Pulmonary artery endothelial cell (primary cell): ENCODE results near the gene RRM1. TPM values are rescaled to one million over a fixed set of nuclear protein-coding genes. Genes with fewer than 3 reads are reported as not detected.
"Not testable (repeated sequence)": the region's sequence is repeated elsewhere in the genome, so short reads cannot be mapped to it uniquely, and the experiment has no call there.

Source experiments
- DNase-seq: peaks from one replicate; pipeline ENCODE4 v3.0.0-alpha.2; 2011; ENCODE audit warnings: low read depth, low spot score
- total RNA-seq: library from RNA; depleted of rRNA; stranded (reverse); fragments of >200 nt; gene quantifications from 2 replicates; pipeline ENCODE4 v1.2.3, GENCODE V29; 2014

The RRM1 gene
- total RNA-seq, 1 donor from 2014 or later: 114 TPM

DNA sequence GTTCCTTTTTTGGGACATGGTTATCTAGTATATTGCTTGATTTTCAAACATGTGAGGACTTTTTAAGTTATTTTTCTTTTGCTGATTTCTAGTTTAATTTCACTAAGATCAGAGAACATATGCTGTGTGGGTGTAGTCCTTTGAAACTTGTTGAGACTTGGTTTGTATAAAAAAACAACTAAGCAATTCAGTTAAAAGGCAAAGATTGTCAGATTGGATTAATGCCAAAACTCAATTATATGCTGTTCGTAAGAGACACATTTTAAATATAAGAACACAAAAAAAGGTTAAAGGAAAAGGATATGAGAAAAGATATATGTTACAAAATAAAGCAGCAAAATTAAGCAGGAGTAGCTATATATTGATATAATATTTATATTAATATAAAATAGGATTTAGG, 17.8 kb upstream of the RRM1 start:
- no peak for DNase-seq

GRCh38 chr11:4083198-4083597, 11.4 kb upstream of the RRM1 start:
- no peak for DNase-seq

GRCh38 chr11:4084406-4085125, 10.0 kb upstream of the RRM1 start:
- DNase-seq: no peak

DNA sequence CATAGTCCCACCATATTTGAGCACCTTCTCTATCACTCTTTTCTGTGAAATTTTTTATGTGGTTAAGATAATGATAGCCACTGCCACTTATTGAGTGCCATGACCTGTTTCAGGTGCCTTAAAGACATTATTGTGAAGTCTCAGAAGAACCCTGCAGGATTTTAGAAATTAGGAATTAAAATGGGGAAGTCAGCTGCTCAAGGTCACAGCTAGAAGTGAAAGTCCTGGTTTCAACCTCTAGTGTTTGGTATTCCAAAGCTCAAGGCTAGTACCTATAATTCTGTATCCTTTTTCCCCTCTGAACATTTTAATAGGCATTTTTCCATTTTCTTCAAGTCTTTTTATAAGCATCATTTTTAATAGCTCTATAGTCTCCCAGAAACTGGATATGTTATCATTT, 9.0 kb upstream of the RRM1 start:
- DNase-seq: no peak

GRCh38 chr11:4086575-4087353, 7.8 kb upstream of the RRM1 start:
- DNase-seq: no peak

DNA sequence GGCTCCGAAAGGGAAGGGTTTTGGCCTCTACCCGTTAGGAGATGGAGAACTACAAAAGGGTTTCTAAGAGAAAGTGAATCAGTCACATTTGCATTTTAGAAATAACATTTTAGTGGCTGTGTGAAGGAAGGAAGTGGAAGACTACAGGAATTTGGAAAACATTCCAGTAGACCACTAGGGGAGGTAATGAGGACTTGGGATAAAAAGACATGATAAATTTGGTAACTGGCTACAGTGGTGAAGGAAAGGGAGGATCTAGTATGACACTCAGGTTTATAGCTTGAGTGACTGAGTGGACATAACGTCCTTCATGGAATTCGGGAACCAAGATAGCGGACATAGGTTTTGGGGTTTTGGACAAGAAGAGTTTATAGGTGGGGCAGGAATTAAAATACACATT, 7.0 kb upstream of the RRM1 start:
- no peak for DNase-seq

DNA sequence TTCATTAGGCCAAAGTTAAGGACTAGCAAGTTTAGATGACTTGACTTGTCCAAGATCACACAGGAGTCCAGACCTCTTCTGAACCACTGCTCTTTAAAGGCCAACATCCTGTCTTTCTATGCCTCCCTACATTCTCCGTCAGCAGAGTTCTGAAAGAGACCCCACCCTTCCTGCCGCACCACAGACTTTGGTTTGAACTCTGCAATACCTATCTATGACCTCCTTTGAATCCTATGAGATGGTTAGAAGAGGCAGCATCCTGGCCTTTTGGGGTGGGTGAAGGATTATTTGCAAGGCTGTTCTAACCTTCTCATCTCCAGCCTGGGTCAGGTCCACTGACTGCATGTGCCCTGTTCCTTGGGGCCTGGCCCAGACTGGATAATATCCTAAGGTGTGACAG, 4.3 kb upstream of the RRM1 start:
- no peak for DNase-seq

DNA sequence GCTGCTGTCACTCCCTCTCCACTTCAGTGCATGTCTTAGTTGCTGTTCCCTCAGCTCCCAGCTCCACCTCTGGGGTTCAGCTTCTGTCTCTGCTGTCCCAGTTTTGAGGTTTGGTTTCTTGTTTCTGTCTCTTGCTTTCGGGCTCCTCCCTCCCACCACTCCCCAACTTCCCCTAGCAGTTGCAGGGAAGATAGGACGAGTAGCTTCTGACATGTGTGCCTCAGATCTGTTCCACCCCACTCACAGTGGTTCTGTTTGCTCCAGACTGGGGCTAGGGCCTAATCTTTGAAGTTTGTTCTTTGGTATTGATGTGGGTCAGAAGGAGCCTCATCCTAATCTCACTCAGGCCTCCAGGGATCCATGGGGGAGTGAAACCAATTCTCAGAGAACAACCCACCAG, 2.6 kb upstream of the RRM1 start:
- DNase-seq: no peak

GRCh38 chr11:4093519-4094347, 866 bp upstream of the RRM1 start:
- DNase-seq: no peak

- no peak for DNase-seq
These were observed 1.1 kb downstream of the RRM1 start for GRCh38 chr11:4095509-4096230.

GRCh38 chr11:4098026-4098621, 3.5 kb downstream of the RRM1 start:
- no peak for DNase-seq

DNA sequence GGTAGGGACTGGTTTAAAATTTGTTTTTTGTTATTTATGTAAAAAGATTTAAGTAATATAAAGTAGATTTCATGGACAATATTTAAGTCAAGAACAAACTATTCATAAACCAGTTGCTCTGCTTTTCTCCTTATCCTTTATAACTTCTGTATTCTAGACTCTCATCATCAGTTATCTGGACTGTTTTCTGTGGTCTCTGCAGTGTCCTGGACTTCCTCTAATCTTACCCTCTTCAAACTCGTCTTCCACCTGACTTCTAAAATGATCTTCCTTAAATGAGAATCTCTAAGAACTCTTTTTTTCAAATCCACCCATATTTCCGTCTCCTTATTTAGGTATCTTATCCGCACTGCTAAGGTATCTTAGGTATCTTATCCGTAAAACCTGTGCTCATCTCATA, 8.1 kb downstream of the RRM1 start:
- no peak for DNase-seq

DNA sequence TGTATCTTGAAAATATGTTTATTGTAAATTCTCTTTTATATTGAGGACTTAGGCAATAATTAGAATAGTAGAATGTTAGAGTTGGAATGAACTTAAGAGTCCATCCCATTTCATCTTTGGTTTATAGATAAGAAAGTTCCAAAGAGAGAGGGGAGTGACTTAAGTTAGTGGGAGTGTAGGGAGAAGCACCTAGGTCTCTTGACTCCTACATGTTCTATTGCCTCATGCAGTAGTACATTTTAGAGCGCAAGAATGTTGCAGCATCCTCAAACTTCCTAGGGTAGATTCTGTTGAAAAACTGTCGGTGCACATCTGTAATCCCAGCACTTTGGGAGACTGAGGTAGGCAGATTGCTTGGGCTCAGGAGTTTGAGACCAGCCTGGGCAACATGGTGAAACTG, 8.7 kb downstream of the RRM1 start:
- no peak for DNase-seq

- DNase-seq: no peak
These were observed 11.3 kb downstream of the RRM1 start for GRCh38 chr11:4105916-4106315.

GRCh38 chr11:4111834-4112233, 17.2 kb downstream of the RRM1 start:
- no peak for DNase-seq

- no peak for DNase-seq
These were observed 20.5 kb downstream of the RRM1 start for GRCh38 chr11:4115128-4115527.

- no peak for DNase-seq
These were observed 23.5 kb downstream of the RRM1 start for GRCh38 chr11:4118107-4118506.

DNA sequence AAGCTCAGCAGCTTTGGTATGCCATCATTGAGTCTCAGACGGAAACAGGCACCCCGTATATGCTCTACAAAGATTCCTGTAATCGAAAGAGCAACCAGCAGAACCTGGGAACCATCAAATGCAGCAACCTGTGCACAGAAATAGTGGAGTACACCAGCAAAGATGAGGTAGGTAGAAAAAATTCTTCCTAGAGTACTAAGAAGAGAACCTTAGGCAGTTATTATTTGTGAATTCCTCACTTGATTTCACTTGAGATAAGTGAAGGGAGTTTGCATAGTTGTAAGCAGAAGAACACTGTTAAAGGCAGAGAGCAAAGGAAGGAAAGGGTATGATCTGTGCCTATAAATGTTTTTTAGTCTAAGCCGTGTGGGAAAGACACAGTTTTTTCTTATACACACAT, 28.6 kb downstream of the RRM1 start:
- DNase-seq: no peak

DNA sequence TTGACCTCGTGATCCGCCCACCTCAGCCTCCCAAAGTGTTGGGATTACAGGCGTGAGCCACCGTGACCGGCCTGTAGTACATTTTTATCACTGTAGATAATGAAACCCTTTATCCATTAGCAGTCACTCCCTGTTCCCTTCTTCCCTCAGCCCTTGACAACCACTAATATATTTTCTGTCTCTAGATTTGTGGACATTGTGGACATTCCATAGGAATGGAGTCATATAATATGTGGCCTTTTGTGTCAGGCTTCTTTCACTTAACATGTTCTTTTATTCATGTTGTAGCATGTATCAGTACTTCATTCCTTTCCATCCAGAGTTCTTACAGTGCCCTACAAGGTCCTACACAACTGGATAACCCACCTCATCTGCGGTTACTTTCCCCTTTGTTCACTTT, 30.5 kb downstream of the RRM1 start:
- no peak for DNase-seq

DNA sequence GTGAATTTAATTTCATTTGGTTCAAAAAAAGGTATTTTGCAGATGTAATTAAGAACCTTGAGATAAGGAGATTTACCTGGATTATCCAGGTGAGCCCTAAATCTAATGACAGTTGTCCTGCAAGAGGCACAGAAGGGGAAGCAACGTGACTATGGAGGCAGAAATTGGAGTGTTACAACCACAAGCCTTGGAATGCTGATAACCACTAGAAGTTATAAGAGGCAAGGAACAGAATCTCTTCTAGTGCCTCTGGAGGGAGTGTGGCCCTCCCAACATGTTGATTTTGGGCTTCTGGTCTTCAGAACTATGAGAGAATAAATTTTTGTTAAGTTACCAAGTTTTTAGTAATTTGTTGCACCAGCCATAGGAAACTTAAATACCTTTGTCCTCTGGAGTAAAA, 32.8 kb downstream of the RRM1 start:
- no peak for DNase-seq

- DNase-seq: not testable (repeated sequence)
These were observed 35.6 kb downstream of the RRM1 start for GRCh38 chr11:4130219-4130618.
